ENCODE results near the gene UNC5C. TPM values are rescaled to one million over a fixed set of nuclear protein-coding genes. Genes with fewer than 3 reads are reported as not detected.

UNC5C gene
- total RNA-seq, 4 donors from 2014 or later, result 1.2 to 5.0 (median 3.0) TPM

GRCh38 chr4:95188701-95189370, 359.9 kb downstream of the UNC5C start:
- Histone ChIP-seq H3K4me1 (no peaks in the 10 kb centered on the region), H3K4me3 (no peak overlapping the region), H3K36me3 (no peaks in the 10 kb centered on the region), H3K27ac (no peak overlapping the region), H3K27me3 (no peaks in the 10 kb centered on the region), H3K9me3 (no peaks in the 10 kb centered on the region)
- TF ChIP-seq CTCF (IDR thresholded peaks at IDR 0.05) (no peak), EP300 (IDR thresholded peaks at IDR 0.05) (no peak), POLR2A (IDR thresholded peaks at IDR 0.05) (no peak)
- no peak for DNase-seq (ENCODE audit: low spot score in 2 of 2)
- WGBS, 2 donors, result 73 to 78% methylated on average over 5 of the region's 5 CpGs

GRCh38 chr4:95186666-95187065, 362.1 kb downstream of the UNC5C start:
- Histone ChIP-seq H3K36me3 (peaks cover 0 to 3% (median 0%) of the 10 kb centered on the region in 3 donors), H3K27me3 (no peaks in the 10 kb centered on the region), H3K4me3 (no peak overlapping the region), H3K9me3 (no peaks in the 10 kb centered on the region), H3K27ac (no peak overlapping the region), H3K4me1 (no peaks in the 10 kb centered on the region)
- no peak for TF ChIP-seq EP300 (IDR thresholded peaks at IDR 0.05)
- no peak for TF ChIP-seq CTCF (IDR thresholded peaks at IDR 0.05)
- TF ChIP-seq POLR2A (IDR thresholded peaks at IDR 0.05), result no peak
- no peak for DNase-seq (ENCODE audit: low spot score in 2 of 2)
- 87 to 92% methylated on average over 8 of the region's 8 CpGs for WGBS, 2 donors

- no peak for TF ChIP-seq POLR2A (IDR thresholded peaks at IDR 0.05)
- TF ChIP-seq EP300 (IDR thresholded peaks at IDR 0.05), result no peak
- TF ChIP-seq CTCF (IDR thresholded peaks at IDR 0.05), result no peak
Observed at GRCh38 chr4:95183656-95184408, 364.9 kb downstream of the UNC5C start.

GRCh38 chr4:95181996-95182306, 366.8 kb downstream of the UNC5C start:
- H3K27me3 ChIP-seq, result no peaks in the 10 kb centered on the region
- no peak for DNase-seq (ENCODE audit: low spot score in 2 of 2)
- no peaks in the 10 kb centered on the region for H3K9me3 ChIP-seq
- no peak overlapping the region for H3K4me3 ChIP-seq
- H3K4me1 ChIP-seq, result no peaks in the 10 kb centered on the region
- peaks cover 0 to 17% (median 0%) of the 10 kb centered on the region in 3 donors for H3K36me3 ChIP-seq
- TF ChIP-seq CTCF (IDR thresholded peaks at IDR 0.05), result no peak
- no peak for TF ChIP-seq EP300 (IDR thresholded peaks at IDR 0.05)
- TF ChIP-seq POLR2A (IDR thresholded peaks at IDR 0.05), result no peak
- no peak overlapping the region for H3K27ac ChIP-seq
- 44 to 48% methylated on average over 2 of the region's 2 CpGs for WGBS, 2 donors

More at GRCh38 chr4:95183656-95184408, 364.9 kb downstream of the UNC5C start:
- DNase-seq (ENCODE audit: low spot score in 2 of 2), result no peak
- Histone ChIP-seq H3K4me1 (no peaks in the 10 kb centered on the region), H3K27me3 (no peaks in the 10 kb centered on the region), H3K9me3 (no peaks in the 10 kb centered on the region), H3K36me3 (peaks cover 0 to 8% (median 0%) of the 10 kb centered on the region in 3 donors), H3K4me3 (no peak overlapping the region), H3K27ac (no peak overlapping the region)
- 43 to 57% methylated on average over 5 of the region's 5 CpGs for WGBS, 2 donors

Measured in tibial nerve (tissue), 4 donors.